Activated CD4-positive, CD25-positive, alpha-beta regulatory T cell (primary cell): ENCODE measurements around the gene ARSJ.

Source experiments
- DNase-seq, 4 experiments: peaks; one replicate each; lab custom pipeline; 2025; lab: John Stamatoyannopoulos, UW

The ARSJ gene

DNA sequence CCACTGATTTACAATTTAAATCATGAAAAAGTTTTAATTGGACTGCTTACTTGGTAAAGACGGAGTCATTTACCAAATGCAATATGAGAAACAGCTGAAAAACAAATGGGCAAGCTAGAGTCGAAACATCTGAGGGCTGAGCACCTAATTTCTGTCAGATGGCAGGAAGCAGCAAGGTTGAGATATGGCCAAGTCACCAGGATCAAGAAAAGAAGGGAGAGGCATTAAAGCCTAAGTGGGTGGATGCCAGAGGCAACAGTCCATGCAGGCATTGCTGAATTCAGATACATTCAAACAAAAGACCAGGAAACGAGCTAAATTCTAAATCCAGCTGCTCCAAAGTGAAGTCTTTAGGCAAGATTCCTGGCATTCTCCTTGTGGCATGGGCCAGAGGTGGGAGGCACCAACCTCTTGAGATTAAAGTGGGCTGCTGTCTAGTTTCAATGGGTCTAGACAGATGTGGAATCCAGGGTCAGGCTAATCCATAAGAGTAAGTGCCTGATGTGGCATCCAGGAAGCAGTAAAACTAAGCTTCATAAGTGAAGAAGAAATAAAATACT, 8.0 kb upstream of the ARSJ start:
- no peak for DNase-seq

DNA sequence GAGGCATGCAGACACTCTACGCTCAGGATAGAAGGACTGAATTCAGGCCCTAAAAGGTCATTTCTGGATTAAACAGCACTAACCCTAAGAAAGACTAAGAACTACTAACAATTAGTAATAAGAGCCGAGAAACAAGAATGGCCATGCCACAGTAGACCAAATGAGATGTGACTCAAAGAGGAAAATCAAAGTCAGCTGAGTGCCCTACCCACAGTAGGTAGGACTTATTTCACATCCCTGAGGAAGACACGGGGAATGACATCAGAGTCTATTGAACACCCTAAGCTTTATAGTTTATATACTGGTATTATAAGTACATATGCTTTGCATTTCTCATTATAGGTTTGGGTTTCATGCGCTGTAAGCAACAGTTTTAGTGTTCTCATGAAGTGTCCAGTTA, 2.7 kb upstream of the ARSJ start:
- DNase-seq = no peak

DNA sequence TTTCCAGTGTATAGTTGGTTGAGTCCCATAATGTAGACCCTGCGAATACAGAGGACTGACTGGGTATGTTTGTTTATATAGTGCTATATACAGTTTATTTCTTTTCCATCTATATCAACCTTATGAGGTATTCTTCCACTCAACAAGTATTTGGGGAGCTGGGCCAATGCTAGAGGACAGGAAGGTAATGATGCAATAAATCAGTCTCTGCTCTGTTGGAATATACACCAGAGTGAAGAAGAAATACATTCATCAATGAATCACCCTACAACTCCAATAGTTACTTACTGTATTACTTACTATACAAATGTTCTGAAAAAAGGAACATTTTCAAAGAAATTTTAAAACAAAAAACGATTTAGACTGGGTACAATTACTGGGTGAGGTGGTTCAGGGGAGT, 2.1 kb upstream of the ARSJ start:
- DNase-seq = no peak

DNA sequence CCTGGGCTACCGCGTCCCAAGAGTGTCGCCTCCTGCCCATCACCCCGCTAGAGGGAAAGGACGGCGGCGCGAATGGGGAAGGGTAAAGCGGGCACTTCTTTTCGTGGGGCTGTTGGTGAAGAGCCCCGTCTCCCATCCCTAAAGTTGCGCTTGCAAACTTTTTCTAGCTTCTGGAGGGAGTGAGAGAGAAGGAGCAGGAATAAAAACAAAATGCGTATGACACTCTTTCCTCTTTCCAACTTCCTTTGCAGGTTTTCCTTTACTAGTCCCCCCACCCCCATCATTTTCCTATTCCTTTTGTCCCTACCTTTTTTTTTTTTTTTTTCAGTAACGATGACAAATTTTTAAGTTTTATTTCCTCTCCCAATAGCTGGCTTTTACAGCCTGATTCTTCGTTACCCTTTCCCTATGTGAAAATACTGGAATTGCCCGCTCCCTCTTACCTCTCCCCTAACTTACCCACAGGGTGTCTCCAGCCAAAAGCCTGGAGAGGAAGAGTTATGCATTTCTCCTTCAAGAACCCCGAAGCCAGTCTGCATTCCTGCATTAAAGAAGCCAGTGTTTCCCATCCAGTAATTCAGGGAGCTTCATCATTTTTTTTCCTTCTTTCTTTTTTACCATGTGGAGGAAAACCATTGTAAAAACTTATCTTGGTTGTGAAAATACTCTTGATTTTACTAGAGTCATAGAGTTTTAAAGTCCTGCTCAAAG, 613 bp upstream of the ARSJ start:
- DNase-seq = no peak

DNA sequence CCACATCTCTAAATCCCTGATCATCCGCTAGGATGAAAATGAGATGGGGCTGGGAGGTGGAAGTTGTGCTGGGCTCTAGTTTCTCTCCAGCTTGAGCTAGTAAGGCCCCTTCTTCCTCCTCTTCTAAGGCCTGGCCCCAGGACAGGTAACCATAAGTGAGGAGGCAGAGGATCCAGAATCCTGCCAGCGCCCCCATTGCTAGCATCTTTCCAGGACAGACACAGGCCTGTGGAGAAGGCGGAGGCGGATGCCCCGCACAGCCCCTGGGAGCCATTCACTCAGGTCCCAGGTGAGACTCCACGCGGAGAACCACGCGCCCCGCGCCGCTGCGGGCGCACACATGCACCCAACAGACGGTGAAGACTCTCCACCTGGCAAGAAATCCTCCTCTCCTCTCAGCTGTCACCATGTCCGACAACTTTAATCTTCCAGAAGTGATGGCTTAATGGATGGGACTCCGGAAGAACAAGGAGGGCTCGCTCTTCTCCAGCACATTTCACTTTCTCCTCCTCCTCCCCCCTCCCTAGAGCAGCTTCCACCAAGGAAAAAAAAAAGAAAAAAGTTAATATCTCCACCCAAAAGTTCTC, 793 bp downstream of the ARSJ start:
- DNase-seq = no peak

DNA sequence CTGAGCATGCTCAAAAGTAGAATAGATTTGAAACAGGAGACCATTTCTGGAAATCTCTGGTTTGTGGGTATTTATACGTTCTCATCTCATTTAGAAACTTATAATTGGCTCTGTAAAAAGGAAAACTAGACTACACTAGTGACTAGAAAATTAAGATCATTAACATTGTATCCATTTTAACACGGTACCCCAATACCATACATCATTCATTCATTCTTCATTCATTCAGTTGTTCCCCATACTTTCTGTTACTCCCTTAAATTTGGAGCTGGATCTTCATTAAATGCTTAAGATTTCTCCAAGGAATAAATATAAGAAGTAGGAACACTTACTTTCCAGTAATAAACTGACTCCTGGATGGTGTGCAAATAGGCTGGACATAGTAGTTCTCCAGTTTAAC, 1.3 kb downstream of the ARSJ start:
- no peak for DNase-seq

DNA sequence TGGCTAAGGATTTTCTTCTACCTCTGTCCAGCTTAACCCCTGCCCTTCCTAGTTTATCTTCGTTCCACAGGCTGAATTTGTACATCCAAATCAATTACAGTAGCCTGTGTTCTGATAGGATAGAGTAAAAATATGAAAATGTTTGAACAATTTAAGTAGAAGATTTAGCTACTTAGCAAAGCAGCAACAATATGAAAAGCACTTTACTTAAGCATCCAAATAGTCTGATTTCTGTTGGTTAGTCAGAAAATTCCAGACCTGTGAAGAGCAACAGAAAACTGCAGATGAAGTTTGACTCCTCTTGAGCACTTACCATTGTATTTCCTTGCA, 2.0 kb downstream of the ARSJ start:
- no peak for DNase-seq

DNA sequence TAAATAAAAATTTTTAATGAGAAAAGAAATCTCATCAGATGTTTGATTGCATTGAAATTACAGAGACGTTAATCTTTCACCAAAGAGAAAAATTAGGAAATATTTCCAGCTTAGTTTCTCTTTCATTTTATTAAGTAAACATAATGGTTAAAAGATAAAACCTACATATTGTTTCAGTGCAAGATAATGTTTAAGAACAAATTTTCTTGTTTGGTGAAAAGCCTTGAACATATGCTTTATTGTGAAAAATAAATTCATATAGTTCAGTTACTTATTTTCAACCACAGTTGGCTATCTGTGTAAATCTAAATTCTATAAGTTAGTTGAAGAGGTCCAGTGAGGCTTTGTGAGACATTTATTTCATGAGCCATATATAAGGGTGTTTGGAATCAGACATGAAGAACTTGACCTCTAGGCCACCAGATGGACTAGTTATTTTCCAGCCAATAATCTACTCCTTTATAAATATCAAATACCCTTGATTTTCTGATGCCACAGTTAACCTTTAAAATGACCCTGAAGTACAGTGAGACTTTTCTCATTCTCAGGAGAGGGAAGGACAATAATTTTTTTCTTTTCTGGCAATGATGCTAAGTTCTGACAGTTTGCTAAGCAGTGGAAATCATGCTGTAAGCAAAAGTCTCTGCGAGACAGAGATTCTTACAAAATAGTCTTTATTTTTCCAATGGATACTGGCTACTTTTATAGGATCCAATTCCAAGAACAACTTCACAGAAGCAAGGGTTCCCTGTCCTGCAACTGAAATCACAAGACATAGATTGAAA, 2.5 kb downstream of the ARSJ start:
- no peak for DNase-seq

DNA sequence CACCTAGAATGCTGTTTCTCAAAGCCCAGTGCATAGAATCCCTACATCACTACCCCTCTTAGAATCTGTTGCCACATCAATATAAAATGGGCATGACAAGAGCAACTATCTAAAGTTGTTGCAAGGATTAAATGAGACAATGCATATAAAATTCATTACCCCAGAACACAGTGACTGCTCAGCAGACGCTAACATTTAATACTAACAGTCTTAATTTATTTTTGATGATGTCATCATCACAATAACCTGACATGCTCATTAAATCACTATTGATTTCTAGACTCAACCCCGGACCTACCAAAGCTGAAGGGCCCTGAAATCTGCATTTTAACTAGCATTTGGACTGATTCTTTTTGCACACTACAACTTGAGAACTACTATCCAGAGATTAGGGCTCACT, 3.9 kb downstream of the ARSJ start:
- no peak for DNase-seq

DNA sequence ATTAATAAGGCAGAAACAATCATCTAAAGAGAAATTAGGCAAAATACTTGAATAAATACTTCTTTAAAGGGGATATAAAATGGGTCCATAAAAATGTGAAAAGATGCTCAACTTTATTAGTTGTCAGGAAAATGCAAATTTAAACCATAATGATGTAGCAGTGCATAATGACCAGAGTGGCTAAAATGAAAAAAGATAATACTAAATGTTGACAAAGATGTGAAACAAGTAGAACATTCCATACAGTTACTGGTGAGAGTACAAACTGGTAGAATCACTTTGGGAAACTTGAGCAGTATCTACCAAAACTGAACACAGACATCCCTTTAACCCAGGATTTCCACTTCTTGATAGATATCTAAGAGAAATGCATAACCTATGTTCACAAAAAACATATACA, 5.0 kb downstream of the ARSJ start:
- DNase-seq = no peak

DNA sequence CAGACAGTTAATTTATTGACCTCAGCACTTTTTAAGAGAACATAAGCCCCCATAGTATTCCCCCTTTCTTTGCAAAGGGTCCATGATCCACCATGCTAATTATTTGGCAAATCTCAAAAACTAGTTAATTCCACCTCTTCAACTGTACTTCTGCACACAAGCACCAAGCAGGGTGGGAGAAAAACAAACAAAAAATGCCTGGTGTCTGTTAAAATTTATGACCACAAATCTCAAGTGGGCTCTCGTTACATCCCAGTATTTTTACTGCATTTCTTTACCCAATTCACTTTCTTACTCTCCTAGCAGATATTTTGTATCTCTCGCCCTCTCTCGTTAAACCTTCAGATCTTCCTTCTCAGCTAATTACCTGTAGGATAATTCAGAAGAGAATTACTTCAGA, 6.1 kb downstream of the ARSJ start:
- no peak for DNase-seq

DNA sequence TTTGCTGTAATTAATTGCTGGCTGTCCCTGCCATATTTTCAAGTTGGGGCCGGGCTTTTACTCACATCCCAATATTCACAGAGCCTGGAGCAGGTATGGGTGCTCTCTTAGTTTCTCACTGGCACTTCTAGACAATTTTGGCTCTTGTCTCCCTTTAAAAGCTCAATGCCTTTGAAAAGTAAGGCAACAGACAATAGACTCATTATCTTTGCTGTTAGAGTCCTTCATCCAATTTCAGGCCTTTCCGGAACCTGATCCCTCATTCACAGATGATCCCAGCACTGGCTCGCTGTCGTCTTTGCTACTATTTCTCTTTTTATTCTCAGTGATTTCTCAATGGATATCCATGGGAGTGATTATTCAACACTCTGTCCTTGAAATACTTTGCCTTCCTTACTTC, 6.7 kb downstream of the ARSJ start:
- no peak for DNase-seq

DNA sequence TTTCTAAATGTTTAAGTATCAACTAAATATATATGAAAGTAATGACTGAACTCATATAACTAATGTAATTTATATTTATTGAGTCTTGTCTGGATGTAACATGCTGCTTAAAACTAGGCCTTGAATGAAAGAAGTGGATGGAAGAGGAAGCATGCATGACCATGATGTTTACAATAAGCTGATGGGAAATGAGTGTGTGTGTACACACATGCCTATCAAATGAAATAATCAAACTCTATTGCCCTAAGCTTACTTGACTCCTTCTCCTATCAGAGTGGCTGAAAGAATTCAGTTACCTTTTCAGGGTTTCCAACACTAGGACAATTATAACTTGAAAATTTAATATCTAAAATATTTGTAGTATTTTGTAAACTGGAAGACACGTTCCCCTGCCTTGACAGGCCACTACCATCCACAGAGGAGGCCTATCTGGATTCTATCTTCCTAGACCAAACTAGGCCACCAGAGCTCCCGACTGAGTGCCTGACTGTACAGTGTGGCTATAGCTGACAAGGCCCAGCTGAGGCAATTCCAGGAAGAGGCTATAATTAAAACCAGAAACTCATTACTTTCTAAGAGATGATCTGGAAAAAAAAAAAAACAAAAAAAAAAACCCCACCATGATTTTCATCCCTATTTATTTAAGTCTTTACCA, 7.6 kb downstream of the ARSJ start:
- no peak for DNase-seq

DNA sequence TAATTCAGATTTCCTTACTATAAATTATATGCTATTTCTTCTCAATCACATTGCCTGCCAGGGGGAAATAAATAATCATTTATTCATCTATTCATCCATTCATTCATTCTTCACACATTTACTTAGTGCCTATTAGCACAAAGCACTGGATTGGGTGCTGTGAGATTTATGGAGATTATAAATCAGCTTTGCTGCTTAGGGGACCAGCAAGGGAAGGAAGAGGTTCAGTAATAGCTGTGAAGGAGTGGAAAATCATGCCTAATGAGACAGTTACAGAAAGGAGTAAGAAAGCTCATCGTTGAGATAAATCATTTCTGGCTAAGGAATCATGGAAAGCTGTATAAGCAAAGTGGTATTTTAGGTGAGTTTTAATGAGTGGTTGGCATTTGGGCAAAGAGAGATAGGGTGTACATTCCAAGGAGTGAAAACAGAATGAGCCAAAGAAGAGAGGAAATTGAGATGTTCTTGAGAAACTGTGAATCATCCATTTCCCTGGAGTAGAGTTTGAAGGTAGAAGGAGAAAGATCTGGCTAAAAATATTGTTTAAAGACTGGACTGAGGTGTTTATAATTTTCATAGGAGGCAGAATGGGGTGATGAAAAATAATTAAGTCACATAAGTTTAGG, 9.6 kb downstream of the ARSJ start:
- DNase-seq = no peak

DNA sequence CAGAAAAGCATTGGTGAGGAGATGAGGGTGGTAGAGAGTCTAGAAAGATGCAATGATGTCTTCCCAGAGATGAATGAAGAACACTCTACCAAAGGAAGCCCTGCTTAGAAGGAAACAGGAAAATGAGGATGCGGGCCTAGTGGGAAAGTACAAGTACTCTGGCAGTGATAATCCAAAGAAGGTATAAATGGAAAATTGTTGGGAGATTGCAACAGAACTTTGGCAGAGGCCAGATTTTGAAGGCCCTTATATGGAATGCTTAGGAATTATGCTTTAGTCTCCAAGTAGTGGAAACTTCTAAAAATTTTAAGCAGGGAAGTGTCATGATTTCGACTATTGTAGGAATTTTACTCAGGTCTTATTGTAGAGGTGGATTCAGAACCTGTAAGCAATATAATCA, 11.0 kb downstream of the ARSJ start:
- DNase-seq = no peak

DNA sequence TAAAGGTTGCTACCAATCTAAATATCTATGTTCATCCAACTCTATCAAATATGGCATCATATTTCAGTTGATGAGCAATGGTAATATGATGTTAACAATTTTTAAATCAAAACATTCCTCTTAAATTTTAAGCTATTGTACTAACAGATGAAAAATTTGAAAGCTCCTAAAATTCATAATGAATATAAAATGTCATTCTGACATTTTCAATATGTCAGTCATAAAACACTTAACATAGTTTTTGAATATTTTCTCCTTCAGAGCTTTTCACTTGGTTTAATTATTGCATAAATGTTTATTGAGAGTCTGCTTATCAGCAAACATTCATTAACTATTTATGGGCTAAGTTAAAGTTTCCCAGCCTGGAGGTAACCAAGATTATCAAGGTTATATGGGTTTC, 11.8 kb downstream of the ARSJ start:
- DNase-seq = no peak

DNA sequence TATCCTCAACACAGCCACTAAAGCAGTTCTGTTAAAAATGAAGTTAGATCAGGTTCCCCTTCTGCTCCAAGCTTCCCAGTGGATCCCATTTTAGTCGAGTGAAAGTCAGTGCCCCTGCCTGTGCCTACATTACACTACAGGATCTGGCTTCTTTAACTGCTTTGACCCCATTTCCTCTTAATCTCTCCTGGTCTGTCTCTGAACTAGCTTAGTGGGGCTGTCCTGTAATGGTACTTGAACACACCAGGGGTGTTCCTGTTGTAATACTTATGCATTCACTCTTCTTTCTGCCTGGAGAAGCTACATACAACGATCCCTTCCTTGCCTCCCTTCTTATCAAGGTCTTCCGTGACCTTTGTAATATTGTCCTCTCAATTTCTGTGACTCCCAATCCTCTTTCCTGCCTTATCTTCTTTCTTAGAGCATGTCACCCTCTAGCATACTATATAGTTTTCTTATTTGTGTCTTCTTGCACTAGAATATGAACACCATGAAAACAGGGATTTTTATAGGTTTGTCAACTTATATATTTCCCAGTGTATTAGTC, 16.7 kb downstream of the ARSJ start:
- DNase-seq = no peak

DNA sequence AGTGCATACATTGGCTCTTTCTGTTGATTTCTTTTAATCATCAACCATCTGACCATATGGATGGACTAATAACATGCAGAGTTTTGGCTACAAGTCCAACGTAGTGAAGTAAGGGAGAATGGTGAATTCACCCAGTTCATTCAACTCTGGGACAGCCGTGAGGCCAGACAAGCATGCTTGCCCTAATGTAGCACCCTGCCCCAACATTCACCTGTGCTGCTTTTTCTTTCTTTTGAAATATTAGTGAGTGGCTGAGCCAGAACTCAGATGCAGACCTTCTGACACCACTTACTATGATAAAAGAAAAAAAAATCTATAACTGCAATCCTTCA, 17.5 kb downstream of the ARSJ start:
- DNase-seq = no peak

DNA sequence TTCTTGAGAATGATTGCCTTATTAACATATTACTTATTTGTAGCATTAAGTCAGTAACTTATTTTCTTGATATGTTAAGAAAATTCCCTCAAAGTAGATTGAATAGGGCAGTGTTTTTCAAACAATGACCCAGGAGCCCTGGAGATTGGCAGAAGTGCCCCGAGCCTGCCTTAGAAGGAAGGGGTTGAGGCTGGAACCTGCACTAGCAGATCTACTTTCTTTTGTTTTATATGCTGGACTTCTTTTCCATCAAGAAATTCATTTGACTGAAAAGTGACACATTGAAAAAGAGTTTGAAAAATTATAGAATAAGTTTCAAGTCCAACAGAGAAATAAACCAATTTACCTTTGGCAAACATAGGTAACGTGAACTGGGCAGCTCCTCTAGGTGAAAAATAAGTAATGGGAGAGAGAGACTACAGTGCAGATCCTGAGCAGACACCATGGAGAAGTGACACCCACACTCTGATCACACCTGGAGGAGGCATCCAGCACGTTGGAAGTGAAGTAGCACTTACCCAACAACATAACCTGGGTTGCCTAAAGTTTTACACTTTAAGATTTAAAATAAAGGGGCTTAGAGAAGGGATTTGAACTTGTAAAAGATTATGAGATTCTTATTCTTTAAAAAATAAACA, 18.6 kb downstream of the ARSJ start:
- no peak for DNase-seq

DNA sequence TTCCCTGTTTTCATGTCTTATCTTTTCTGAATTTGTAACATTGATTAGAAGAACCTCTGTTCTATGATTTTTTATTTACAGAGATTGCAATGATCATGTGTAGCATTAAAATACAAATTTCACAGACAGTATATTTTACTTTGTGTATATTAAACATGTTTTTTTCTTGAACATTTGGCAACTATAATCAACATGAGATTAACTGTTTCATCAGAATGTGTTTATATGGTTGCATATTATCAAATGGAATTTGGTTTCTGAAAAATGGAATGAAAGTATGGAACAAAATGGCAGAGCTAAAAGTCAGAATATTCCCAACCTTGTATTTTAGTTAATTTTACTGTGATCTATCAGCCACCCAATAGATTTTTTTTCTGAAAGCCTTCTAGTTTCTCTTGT, 19.9 kb downstream of the ARSJ start:
- no peak for DNase-seq

DNA sequence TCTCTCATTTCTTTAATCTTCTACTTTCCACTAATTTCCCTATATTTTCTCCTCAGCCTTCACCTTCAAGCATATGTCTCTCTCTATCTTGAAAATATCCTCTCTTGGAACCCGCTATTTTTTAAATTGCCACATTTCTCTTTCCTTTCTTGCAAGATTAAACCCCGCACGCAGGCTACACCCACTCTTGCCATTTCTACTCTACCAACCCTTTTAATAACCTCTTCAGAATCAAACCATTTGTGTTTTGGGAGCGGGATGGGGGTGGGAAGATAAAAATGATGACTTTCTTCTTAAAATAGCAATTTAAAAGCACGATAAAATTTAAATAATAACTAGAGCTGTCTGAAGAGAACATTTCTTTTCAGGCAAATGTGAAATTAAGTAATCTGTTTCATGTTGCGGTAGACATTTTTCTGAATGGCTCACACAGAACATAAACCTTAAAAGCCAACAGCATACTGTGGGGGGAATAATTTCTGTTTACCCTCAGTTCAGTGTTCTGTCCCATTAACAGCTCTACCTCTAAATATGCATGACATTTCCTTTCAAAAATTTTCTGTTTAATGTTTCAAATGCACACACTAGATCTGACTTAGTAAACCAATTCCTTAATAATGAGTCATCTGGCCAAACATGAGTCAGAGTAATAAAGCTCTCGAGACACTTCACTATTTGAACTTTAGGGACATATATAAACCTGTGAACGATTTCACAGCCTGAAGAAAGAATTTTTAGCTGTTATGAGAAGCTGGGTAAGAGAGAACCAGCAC, 20.5 kb downstream of the ARSJ start:
- no peak for DNase-seq
